ENCODE measurements around the gene PRTN3. TPM values are rescaled to one million over a fixed set of nuclear protein-coding genes. Genes with fewer than 3 reads are reported as not detected.

The PRTN3 gene
- total RNA-seq, 4 donors from 2014 or later = not detected

- H3K27ac ChIP-seq = no peak overlapping the region
- H3K9me3 ChIP-seq = no peaks in the 10 kb centered on the region
- H3K36me3 ChIP-seq = peaks cover 85 to 89% of the 10 kb centered on the region in 2 donors
- DNase-seq = no peak
- H3K4me3 ChIP-seq (replicated peaks in 1 of 3) = no peak overlapping the region
- intact Hi-C loops (cut with DNase I) = no loop called here
- H3K27me3 ChIP-seq = no peaks in the 10 kb centered on the region
- peaks cover 1 to 8% of the 10 kb centered on the region in 2 donors for H3K4me1 ChIP-seq
- TF ChIP-seq POLR2A (IDR thresholded peaks at IDR 0.05) (no peak), CTCF (IDR thresholded peaks at IDR 0.05) (no peak)
- 92 to 93% methylated on average over 38 to 41 of the region's 44 CpGs for WGBS, 2 donors
Measured at GRCh38 chr19:807627-808422, 33.0 kb upstream of the PRTN3 start.

GRCh38 chr19:808423-808775, 32.4 kb upstream of the PRTN3 start:
- peaks cover 0 to 2% of the 10 kb centered on the region in 2 donors for H3K4me1 ChIP-seq
- TF ChIP-seq POLR2A (IDR thresholded peaks at IDR 0.05) (no peak), CTCF (IDR thresholded peaks at IDR 0.05) (no peak)
- 90 to 100% methylated on average over 2 to 10 of the region's 26 CpGs for WGBS, 2 donors
- no peaks in the 10 kb centered on the region for H3K9me3 ChIP-seq
- peaks cover 89 to 93% of the 10 kb centered on the region in 2 donors for H3K36me3 ChIP-seq
- DNase-seq = no peak
- no peaks in the 10 kb centered on the region for H3K27me3 ChIP-seq
- H3K27ac ChIP-seq = no peak overlapping the region
- H3K4me3 ChIP-seq (replicated peaks in 1 of 3) = no peak overlapping the region
- intact Hi-C loops (cut with DNase I) = no loop called here

- intact Hi-C loops (cut with DNase I) = no loop called here
- TF ChIP-seq POLR2A (IDR thresholded peaks at IDR 0.05) = no peak
- no peak for TF ChIP-seq CTCF (IDR thresholded peaks at IDR 0.05)
- Histone ChIP-seq H3K27ac (no peak overlapping the region), H3K27me3 (no peaks in the 10 kb centered on the region), H3K9me3 (no peaks in the 10 kb centered on the region), H3K4me1 (no peaks in the 10 kb centered on the region), H3K36me3 (peaks cover 74 to 76% of the 10 kb centered on the region in 2 donors), H3K4me3 (replicated peaks in 1 of 3) (no peak overlapping the region)
- WGBS, 2 donors = 86 to 89% methylated on average over 27 to 30 of the region's 30 CpGs
- DNase-seq = no peak
Measured at GRCh38 chr19:810077-810855, 30.5 kb upstream of the PRTN3 start.

GRCh38 chr19:810883-811489, 29.8 kb upstream of the PRTN3 start:
- H3K27ac ChIP-seq = no peak overlapping the region
- DNase-seq = no peak
- H3K4me1 ChIP-seq = no peaks in the 10 kb centered on the region
- peaks cover 67 to 69% of the 10 kb centered on the region in 2 donors for H3K36me3 ChIP-seq
- H3K4me3 ChIP-seq (replicated peaks in 1 of 3) = no peak overlapping the region
- TF ChIP-seq POLR2A (IDR thresholded peaks at IDR 0.05) (no peak), CTCF (IDR thresholded peaks at IDR 0.05) (no peak)
- WGBS, 2 donors = 89 to 90% methylated on average over 25 of the region's 25 CpGs
- H3K27me3 ChIP-seq = no peaks in the 10 kb centered on the region
- no peaks in the 10 kb centered on the region for H3K9me3 ChIP-seq
- intact Hi-C loops (cut with DNase I) = no loop called here
